Epithelial cell of prostate (primary cell): Measurements from ENCODE around the gene KCND3.

Experiments used
- DNase-seq: peaks from one replicate; pipeline ENCODE4 v3.0.0-alpha.2; 2011; ENCODE audit warnings: low read depth, low spot score
- H3K27ac ChIP-seq: fragments of 450-650 bp; 2 replicates; pipeline ENCODE4 v1.5.1; 2017; ENCODE audit warnings: mild to moderate bottlenecking

KCND3 gene

DNA sequence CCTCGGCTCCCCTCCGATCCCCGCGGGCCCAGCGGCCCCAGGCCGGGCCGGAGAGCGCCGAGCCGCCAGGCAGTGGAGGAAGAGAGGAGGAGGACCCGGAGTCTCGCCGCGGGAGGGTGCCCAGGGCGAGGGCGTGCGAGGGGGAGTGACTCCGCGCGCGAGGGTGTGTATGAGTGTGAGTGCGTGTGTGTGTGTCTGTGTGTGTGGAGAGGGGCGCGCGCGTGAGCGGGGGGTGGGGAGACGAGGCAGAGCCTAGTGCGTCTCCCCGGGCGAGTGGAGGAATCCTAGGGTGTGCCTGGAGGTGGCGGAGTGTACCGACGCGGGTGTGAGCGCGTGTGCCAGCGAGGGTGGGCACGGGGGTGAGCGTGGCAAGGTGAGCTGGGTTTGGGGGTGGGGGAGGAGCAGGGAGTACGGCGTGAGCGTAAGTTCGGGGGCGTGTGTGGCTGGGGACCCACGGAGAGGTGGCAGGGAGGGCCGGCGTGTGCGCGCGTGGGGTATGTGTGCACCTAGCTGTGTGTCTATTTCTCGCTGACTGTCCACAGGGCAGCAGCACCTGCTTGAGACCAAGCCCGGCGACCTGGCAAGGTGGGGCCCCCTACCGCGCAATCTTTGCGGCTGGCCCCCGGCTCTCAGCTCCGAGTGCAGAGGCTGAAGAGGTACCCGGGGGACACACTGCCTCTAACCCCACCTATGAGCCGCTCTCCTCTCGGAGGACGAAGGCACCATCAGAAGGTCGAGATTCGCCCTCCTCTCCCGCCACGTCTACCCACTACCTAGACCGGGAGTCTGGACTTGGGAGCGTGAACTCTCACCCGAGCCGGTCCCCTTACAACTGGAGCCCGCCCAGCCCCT lies 784 bp upstream of the KCND3 start:
- H3K27ac ChIP-seq, result no peak overlapping the region
- DNase-seq, result no peak

DNA sequence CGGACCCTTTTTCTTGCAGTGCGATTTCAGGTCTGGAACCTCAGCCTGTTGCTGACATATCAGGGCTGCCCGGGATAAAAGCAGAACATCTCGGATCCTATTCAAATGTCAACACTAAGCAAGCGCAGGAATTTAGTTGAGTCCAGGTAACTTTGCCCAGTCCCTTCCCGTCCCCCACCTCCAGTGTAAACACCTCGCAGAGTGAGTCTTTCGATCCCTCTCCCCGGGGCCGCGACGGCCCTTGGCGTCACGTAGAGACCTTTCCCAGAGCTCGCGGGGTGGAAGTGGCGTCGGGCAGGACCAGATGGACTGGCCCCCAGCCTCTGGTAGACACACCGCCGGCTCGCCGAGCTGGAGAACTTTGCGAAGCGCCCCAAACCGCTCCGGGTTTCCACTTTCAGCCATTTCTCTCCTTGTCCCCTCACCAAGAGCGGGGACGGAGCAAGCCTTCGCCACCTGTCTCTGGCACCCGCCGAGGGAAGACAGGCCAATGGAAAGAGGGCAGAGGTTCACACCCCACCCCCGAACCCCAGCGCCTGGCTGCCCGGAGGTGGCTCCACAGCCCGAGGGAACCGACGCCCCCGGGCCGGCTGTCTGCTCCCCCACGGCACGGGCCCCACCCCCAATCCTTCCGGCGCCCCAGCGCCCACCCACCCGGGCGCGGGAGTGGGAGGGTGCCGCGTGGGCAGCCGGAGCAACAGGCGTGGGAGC lies 570 bp downstream of the KCND3 start:
- DNase-seq, result no peak
- H3K27ac ChIP-seq, result no peak overlapping the region

DNA sequence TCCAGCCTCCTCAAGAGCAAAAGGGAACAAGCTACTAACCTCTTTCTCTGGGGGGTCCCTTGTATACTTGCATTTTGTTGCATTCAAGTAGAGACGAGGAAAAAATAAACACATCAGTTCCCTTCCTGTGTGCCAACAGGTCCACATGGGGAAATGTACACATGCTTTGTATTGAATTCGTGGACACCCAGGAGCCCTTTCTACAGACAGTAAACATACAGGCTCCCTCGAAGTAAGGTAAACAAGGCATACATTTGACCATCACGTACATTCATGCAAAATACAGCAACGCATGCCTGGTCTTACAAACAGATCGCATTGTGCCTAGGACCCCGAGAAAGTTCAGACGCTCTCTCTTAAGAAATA lies 1.1 kb downstream of the KCND3 start:
- DNase-seq, result no peak
- H3K27ac ChIP-seq, result no peak overlapping the region

- no peak overlapping the region for H3K27ac ChIP-seq
- no peak for DNase-seq
Observed at GRCh38 chr1:111987502-111987901, 2.0 kb downstream of the KCND3 start.

- DNase-seq, result no peak
- no peak overlapping the region for H3K27ac ChIP-seq
Observed at GRCh38 chr1:111983500-111983899, 6.0 kb downstream of the KCND3 start.

DNA sequence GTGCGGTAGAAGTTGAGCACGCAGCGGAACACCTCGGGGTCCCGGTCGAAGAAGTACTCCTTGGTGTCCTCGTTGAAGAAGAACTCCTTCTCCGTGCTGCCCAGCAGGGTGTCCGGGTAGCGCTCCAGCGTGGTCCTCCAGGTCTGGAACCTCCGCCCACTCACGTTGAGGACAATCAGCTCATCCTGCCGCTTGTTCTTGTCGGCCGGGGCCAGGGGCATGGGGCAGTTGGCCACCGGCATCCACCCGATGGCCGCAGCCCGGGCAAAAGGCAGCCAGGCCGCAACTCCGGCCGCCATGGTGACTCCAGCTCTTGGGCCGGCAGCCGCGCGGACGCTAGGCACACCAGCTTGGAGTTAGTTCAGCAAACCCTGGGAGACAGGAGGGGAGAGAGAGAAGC lies 7.0 kb downstream of the KCND3 start:
- DNase-seq, result no peak
- H3K27ac ChIP-seq, result no peak overlapping the region

- DNase-seq, result no peak
Observed at GRCh38 chr1:111981871-111982270, 7.6 kb downstream of the KCND3 start.

DNA sequence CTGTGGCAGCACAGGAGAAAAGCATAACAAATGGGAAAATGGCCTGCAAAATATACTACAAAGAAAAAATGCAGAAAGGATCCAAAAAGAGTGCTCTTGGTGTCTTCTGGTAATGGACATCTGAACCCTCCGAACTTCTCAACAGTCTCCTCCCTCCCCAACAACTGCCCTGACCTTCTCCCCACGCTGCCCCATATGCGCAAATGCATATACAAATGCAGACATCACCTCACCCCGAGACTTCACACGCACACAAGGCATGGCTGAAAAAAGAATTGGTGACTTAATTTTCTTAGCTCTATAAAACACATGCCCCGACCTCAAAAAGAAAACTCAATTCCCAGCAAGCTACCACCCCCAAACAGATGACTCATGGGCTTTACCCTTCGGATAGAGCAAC lies 8.4 kb downstream of the KCND3 start:
- no peak overlapping the region for H3K27ac ChIP-seq
- no peak for DNase-seq

More at GRCh38 chr1:111981871-111982270, 7.6 kb downstream of the KCND3 start:
- H3K27ac ChIP-seq, result no peak overlapping the region

DNA sequence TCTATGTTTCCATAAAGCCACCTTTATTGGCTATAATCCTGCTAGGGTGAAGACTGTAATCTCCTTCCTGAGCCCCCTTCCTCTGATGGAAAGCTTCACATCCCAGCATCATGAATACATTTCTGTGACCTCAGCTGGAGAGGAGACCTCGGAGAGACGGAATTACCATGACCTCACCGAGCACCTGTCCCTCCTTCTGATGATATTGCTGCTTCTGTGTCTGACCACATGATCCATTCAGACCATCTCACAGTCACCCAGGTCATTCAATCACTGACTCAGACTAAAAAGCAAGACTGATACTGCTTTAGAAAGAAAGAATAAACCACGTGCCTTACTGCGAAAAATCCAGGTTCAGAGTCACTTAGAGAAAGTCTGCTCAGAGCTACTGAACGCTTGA lies 8.8 kb downstream of the KCND3 start:
- DNase-seq, result no peak
- no peak overlapping the region for H3K27ac ChIP-seq

GRCh38 chr1:111978695-111979094 lies 10.8 kb downstream of the KCND3 start:
- DNase-seq, result no peak
- no peak overlapping the region for H3K27ac ChIP-seq

DNA sequence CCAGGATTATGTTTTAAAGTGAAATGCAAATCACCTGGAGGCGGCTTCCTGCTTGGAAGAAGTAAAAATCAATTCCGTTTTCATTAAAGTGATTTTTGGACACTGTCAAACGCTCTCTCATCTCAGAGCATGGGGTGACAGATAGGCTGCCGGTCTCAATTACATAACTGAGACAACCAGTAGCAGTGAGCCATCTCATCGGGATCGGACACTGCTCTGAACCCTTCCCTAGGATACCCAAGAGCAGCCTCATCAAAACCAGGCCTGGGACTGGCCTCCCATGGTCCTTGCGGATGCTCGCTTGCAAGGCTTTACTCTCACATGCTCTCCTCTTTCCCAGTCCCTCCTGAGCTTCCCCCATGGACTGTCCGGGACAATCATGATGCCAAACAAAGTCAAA lies 12.1 kb downstream of the KCND3 start:
- no peak overlapping the region for H3K27ac ChIP-seq
- DNase-seq, result no peak

DNA sequence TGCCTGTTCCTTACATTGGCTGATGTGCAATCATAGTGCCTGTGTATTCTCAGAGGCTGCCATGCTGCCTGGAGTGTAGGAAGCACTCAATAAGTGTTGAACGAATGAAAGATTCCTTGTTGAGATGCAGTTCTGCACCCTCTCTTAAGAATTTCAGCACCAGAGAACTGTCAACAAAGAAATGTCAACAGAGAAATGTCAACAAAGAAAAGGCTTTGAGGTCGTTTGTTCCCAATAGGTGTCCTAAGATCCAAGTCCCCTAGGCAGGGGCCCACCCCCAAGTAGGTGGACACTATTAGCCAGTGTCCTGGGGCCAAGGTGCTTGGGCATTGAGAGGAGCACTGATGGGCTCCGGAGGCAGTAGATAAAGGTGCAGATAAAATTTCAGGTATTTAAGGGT lies 12.6 kb downstream of the KCND3 start:
- no peak overlapping the region for H3K27ac ChIP-seq
- no peak for DNase-seq

GRCh38 chr1:111976332-111976731 lies 13.1 kb downstream of the KCND3 start:
- H3K27ac ChIP-seq, result no peak overlapping the region
- DNase-seq, result peak; percentile 54

GRCh38 chr1:111973150-111973790 lies 16.2 kb downstream of the KCND3 start:
- DNase-seq, result no peak

DNA sequence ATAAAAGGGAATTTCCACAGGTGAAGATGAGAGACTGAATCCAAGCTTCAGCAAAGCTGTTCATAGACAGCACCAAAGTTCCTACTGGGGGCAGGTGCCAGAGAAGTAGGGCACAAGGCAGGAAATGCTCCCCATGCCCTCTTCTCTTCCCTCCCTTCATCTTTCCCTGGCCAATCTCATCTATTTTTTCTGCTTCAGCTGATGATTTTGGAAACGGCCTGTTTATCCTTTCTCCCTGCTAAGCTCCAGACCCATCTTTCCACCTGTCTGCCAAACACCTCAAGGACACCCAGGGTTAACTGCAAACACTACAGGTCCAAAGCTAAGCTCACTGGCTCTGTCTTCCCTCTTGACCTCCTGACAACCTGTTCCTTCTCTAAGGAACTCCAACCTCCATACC lies 18.1 kb downstream of the KCND3 start:
- H3K27ac ChIP-seq, result no peak overlapping the region

More at GRCh38 chr1:111973150-111973790, 16.2 kb downstream of the KCND3 start:
- no peak overlapping the region for H3K27ac ChIP-seq

GRCh38 chr1:111968511-111968910 lies 21.0 kb downstream of the KCND3 start:
- DNase-seq, result no peak
- no peak overlapping the region for H3K27ac ChIP-seq

More for the DNA sequence above, 18.1 kb downstream of the KCND3 start:
- no peak for DNase-seq

DNA sequence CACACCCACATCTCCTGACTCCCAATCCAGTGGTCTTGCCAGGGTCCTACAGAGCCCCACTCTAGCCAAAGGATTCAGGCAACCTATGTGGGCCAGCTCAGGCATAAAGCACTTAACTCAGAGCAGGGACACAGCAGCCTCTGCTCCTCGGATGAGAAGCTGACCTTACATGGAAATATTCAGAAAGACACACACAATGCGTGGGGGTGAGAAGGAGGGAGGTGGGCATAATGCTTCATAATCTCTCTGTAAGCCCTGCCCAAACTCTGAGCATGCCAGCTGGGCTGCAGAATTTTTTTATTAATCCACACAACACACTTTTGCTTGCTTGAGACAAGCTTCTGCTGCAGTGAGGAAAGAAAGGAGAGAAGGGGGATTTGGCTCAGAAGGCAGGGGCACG lies 21.6 kb downstream of the KCND3 start:
- no peak for DNase-seq
- no peak overlapping the region for H3K27ac ChIP-seq

GRCh38 chr1:111967067-111967690 lies 22.3 kb downstream of the KCND3 start:
- no peak for DNase-seq
- H3K27ac ChIP-seq, result no peak overlapping the region

- DNase-seq, result no peak
- H3K27ac ChIP-seq, result no peak overlapping the region
Observed at GRCh38 chr1:111965781-111966443, 23.6 kb downstream of the KCND3 start.
